Activated naive CD8-positive, alpha-beta T cell (primary cell): Measurements from ENCODE around the gene MED7.
A peak's percentile ranks its signal among the peaks of the same experiment; 100 is the strongest.
"Not testable (repeated sequence)": the region's sequence is repeated elsewhere in the genome, so short reads cannot be mapped to it uniquely, and the experiment has no call there.

Experiments used
- H3K27ac Mint-ChIP-seq: one replicate; pipeline ENCODE4 v1.8.0; 2021; ENCODE audit warnings: mixed read lengths
- H3K27me3 Mint-ChIP-seq: one replicate; pipeline ENCODE4 v1.8.0; 2021; ENCODE audit warnings: mixed read lengths
- H3K36me3 Mint-ChIP-seq: one replicate; pipeline ENCODE4 v1.8.0; 2021; ENCODE audit warnings: mixed read lengths
- H3K4me1 Mint-ChIP-seq: one replicate; pipeline ENCODE4 v1.8.0; 2021; ENCODE audit warnings: low read depth, mixed read lengths
- H3K4me3 Mint-ChIP-seq: one replicate; pipeline ENCODE4 v1.8.0; 2021; ENCODE audit warnings: mild to moderate bottlenecking, mixed read lengths
- H3K9me3 Mint-ChIP-seq: one replicate; pipeline ENCODE4 v1.8.0; 2021; ENCODE audit warnings: low read depth, mixed read lengths

The MED7 gene

DNA sequence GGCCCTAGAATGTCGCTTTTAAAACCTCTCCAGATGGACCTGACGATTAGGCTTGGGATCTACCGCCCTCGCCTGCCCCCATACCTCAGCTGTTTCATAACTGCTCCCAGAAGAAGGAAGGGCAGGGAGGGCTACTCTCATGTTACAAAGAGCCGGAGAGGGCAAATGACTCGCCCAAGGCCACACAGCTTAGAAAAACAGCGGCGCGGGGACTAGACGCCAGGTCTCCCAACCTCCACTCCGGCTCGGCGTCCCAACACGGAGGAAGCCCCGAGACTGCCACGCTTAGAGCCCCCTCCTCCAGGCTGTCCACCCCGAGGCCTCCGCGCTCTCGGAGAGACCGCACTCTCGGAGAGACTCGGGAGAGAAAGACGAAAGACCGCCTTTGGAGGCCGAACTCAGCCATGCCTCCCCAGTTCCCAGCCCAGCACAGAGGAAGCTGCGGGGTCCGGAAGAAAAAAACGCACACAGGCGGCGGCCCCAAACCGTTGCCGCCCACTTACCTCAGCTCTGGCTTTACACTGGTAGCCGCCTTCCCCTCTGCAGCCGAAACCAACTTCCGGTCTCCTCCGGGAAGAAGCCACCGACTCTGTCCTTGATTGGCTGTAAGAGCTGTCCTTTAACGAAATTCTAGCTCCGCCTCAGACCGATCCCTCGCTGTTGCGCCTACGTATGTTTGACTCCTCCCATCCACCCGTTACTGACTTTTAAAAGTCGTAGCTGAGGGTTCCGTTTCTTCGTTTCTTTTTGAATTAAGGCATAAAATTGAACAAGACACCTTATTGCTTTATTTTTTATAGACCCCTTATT, at the start of gene MED7:
Gene MED7, minus strand, starts transcription at position 549 of the 810 bp plus-strand sequence. CDS start 3,434 bp downstream, outside the sequence.
- Mint-ChIP-seq H3K36me3 (peaks cover 19% of the 10 kb centered on the region), H3K4me1 (peaks cover 48% of the 10 kb centered on the region), H3K27me3 (no peaks in the 10 kb centered on the region), H3K27ac (peak within 1 kb of the TSS; percentile 97), H3K4me3 (peak within 1 kb of the TSS; percentile 94), H3K9me3 (no peaks in the 10 kb centered on the region)

DNA sequence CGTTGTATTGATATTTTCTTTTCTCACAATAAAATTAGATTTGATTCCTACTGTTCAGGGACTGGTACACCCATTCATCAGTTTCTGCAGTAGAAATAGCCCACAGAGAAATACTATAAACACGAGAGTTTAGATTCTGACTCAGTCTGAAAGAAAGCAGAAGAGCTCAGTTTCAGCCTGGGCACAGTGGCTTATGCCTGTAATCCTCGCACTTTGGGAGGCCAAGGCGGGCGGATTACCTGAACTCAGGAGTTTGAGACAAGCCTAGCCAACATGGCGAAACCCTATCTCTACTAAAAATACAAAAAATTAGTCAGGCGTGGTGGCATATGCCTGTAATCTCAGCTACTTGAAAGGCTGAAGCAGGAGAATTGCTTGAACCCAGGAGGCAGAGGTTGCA, 46.6 kb upstream of the MED7 start:
- Mint-ChIP-seq H3K9me3 (no peaks in the 10 kb centered on the region), H3K27me3 (no peaks in the 10 kb centered on the region), H3K4me1 (peaks cover 87% of the 10 kb centered on the region), H3K27ac (peak overlapping the region; percentile 100), H3K36me3 (peaks cover 54% of the 10 kb centered on the region), H3K4me3 (peak overlapping the region; percentile 99)

DNA sequence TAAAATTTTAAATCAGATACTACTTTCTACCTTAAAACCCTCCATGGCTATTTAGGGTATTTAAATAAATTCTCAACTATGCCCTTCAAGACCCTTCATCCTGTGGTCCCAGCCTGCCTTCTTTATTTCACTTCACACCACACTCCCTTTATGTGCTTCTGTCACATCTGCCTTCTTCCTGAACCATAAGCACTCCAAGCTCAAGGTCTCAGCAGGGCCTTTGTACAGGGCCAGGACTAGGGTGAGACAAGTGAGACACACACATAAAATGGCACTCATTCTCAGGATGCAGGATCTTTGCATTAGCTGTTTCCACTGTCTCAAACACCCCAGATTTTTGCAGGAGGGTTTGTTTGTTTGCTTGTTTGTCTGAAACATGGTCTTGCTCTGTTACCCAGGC, 45.6 kb upstream of the MED7 start:
- peaks cover 78% of the 10 kb centered on the region for H3K4me1 Mint-ChIP-seq
- no peaks in the 10 kb centered on the region for H3K9me3 Mint-ChIP-seq
- peaks cover 59% of the 10 kb centered on the region for H3K36me3 Mint-ChIP-seq
- no peaks in the 10 kb centered on the region for H3K27me3 Mint-ChIP-seq
- H3K27ac Mint-ChIP-seq, result peak overlapping the region; percentile 100
- peak overlapping the region; percentile 99 for H3K4me3 Mint-ChIP-seq

DNA sequence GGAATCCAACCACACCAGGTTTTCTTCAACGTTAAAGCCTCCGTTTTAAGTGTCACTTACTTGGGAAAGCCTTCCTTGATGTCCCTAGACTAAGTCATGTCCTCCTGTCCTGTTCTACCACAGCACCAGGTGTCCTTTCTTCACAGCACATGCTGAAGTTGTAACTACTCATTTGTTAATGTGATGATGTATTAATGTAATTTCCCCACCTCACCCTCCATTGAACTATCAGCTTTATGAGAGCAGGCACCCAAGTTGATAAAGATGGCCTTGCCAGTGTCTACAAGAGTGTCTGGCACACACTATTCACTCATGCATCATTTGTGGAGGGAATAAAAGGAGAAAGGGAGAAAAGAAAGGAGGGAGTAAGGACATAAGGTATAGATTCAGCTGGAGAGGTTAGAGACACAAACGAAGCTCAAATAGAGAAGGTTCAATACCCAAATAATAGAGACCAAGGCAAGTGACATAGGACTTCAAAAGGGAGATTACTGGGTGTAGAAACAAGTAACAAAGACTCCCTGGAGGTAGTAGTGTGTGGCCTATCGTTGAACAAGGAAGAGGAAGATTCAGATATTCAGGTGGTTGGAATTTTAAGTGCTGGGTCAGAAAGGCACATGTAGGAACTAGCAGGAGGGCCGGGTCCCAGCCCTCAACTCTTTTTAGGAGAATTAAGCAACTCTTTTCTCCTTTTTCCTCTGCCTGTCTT, 44.5 kb upstream of the MED7 start:
- no peaks in the 10 kb centered on the region for H3K27me3 Mint-ChIP-seq
- H3K36me3 Mint-ChIP-seq, result peaks cover 53% of the 10 kb centered on the region
- H3K9me3 Mint-ChIP-seq, result no peaks in the 10 kb centered on the region
- H3K4me3 Mint-ChIP-seq, result peak overlapping the region; percentile 99
- peak overlapping the region; percentile 100 for H3K27ac Mint-ChIP-seq
- H3K4me1 Mint-ChIP-seq, result peaks cover 69% of the 10 kb centered on the region

GRCh38 chr5:157186309-157187045, 43.8 kb upstream of the MED7 start:
- peaks cover 52% of the 10 kb centered on the region for H3K36me3 Mint-ChIP-seq
- peak overlapping the region; percentile 99 for H3K4me3 Mint-ChIP-seq
- no peaks in the 10 kb centered on the region for H3K9me3 Mint-ChIP-seq
- H3K27me3 Mint-ChIP-seq, result no peaks in the 10 kb centered on the region
- peaks cover 61% of the 10 kb centered on the region for H3K4me1 Mint-ChIP-seq
- H3K27ac Mint-ChIP-seq, result peak overlapping the region; percentile 100

DNA sequence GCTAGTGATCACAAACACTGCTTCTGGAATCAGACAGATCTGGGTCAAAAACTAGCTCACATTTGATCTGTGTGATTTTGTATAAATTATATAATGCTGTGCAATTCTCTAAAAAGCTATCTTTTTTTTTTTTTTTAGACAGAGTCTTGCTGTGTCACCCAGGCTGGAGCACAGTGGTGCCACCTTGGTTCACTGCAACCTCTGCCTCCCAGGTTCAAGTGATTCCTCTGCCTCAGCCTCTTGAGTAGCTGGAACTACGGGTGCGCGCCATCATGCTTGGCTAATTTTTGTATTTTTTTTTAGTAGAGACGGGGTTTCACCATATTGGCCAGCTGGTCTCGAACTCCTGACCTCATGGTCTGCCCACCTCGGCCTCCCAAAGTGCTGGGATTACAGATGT, 42.5 kb upstream of the MED7 start:
- Mint-ChIP-seq H3K36me3 (peaks cover 45% of the 10 kb centered on the region), H3K4me1 (peaks cover 54% of the 10 kb centered on the region), H3K4me3 (peak overlapping the region; percentile 99), H3K27ac (peak overlapping the region; percentile 100)
- H3K9me3 Mint-ChIP-seq, H3K27me3 Mint-ChIP-seq: not testable (repeated sequence)

GRCh38 chr5:157184117-157184670, 41.5 kb upstream of the MED7 start:
- Mint-ChIP-seq H3K9me3 (no peaks in the 10 kb centered on the region), H3K27me3 (no peaks in the 10 kb centered on the region), H3K36me3 (peaks cover 43% of the 10 kb centered on the region), H3K4me3 (peak overlapping the region; percentile 99), H3K27ac (peak overlapping the region; percentile 100), H3K4me1 (peaks cover 55% of the 10 kb centered on the region)

GRCh38 chr5:157182143-157182757, 39.6 kb upstream of the MED7 start:
- peaks cover 54% of the 10 kb centered on the region for H3K4me1 Mint-ChIP-seq
- H3K27ac Mint-ChIP-seq, result peak overlapping the region; percentile 100
- H3K36me3 Mint-ChIP-seq, result peaks cover 35% of the 10 kb centered on the region
- peak overlapping the region; percentile 99 for H3K4me3 Mint-ChIP-seq
- H3K9me3 Mint-ChIP-seq, result no peaks in the 10 kb centered on the region
- no peaks in the 10 kb centered on the region for H3K27me3 Mint-ChIP-seq

- peak within 1 kb of the TSS; percentile 100 for H3K27ac Mint-ChIP-seq
- H3K36me3 Mint-ChIP-seq, result peaks cover 25% of the 10 kb centered on the region
- peak within 1 kb of the TSS; percentile 99 for H3K4me3 Mint-ChIP-seq
- no peaks in the 10 kb centered on the region for H3K27me3 Mint-ChIP-seq
- H3K4me1 Mint-ChIP-seq, result peaks cover 52% of the 10 kb centered on the region
- no peaks in the 10 kb centered on the region for H3K9me3 Mint-ChIP-seq
Measured at GRCh38 chr5:157180374-157181264, 38.0 kb upstream of the MED7 start, which contains the start of gene ITK. ITK (plus strand) TSS chr5:157180840; CDS start chr5:157180978, 138 bp downstream.

GRCh38 chr5:157178966-157179365, 36.3 kb upstream of the MED7 start:
- H3K4me1 Mint-ChIP-seq, result peaks cover 60% of the 10 kb centered on the region
- no peaks in the 10 kb centered on the region for H3K27me3 Mint-ChIP-seq
- peak overlapping the region; percentile 100 for H3K27ac Mint-ChIP-seq
- peak overlapping the region; percentile 99 for H3K4me3 Mint-ChIP-seq
- H3K9me3 Mint-ChIP-seq, result no peaks in the 10 kb centered on the region
- H3K36me3 Mint-ChIP-seq, result peaks cover 16% of the 10 kb centered on the region

DNA sequence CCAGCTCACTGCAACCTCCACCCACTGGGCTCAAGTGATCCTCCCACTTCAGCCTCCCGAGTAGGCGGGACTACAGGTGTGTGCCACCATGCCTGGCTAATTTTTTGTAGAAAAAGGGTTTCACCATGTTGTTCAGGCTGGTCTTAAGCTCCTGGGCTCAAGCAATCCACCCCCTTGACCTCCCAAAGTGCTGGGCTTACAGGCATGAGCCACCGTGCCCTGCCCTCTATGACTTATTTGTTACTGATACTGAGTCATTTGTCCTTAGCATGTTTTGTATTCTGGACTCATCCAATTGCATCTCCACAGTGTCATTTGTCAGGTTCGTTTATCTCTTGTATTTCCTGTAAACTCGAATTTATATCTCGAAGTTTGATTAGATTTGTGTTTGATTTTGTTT, 35.3 kb upstream of the MED7 start:
- no peaks in the 10 kb centered on the region for H3K27me3 Mint-ChIP-seq
- peaks cover 65% of the 10 kb centered on the region for H3K4me1 Mint-ChIP-seq
- H3K4me3 Mint-ChIP-seq, result peak overlapping the region; percentile 99
- H3K27ac Mint-ChIP-seq, result peak overlapping the region; percentile 100
- no peaks in the 10 kb centered on the region for H3K9me3 Mint-ChIP-seq
- H3K36me3 Mint-ChIP-seq, result peaks cover 10% of the 10 kb centered on the region

DNA sequence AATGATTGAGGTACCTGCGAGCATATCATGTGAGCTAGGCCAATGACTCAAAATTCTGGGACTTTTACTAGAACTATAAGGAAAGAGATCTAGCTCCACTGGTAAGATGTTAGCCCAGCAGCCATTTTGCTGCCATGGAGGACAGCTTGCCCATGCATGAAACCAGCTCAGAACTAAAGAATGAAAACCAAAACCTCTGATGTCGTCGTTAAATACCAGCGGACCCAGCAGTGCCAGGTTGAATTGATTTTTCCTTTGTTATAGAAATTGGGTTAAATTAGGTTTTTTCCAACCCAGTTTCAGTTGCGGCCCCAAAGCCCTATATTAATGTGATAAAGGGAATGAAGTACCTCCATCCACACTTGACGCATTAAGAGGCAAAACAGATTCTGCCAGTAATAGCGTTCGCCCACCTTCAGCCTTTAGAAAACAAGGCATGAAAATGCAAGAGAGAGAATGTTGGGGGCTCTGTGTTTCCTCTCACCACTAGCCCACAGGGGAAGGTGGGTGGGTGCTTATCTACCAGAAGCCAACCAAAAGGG, 32.5 kb upstream of the MED7 start:
- no peaks in the 10 kb centered on the region for H3K9me3 Mint-ChIP-seq
- H3K4me3 Mint-ChIP-seq, result peak overlapping the region; percentile 70
- peaks cover 90% of the 10 kb centered on the region for H3K4me1 Mint-ChIP-seq
- no peaks in the 10 kb centered on the region for H3K27me3 Mint-ChIP-seq
- H3K36me3 Mint-ChIP-seq, result no peaks in the 10 kb centered on the region
- peak overlapping the region; percentile 100 for H3K27ac Mint-ChIP-seq

DNA sequence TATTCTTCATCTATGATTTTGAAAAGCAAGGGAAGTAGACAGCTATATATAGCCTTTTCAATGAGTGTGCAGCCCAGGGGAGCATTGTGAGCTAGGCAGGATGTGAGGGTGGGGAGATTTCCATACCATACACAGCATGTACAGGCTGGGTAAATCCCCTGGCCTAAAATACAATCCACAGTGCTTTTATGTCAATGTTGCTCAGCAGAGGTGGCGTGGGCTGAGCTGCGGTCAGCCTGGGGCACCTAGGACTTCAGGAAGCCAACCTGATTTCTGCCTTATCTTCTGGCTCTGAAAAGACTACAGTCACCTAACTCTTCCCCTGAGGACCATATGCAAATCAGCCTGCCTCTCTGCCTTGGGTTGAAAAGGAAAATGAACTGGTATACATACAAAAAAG, 29.7 kb upstream of the MED7 start:
- peaks cover 91% of the 10 kb centered on the region for H3K4me1 Mint-ChIP-seq
- peak overlapping the region; percentile 80 for H3K4me3 Mint-ChIP-seq
- H3K27me3 Mint-ChIP-seq, result no peaks in the 10 kb centered on the region
- H3K36me3 Mint-ChIP-seq, result no peaks in the 10 kb centered on the region
- H3K27ac Mint-ChIP-seq, result peak overlapping the region; percentile 93
- no peaks in the 10 kb centered on the region for H3K9me3 Mint-ChIP-seq
